Hematopoietic multipotent progenitor cell treated with erythropoietin and hydrocortisone succinate and interleukin-3 and kit ligand, for 8 days (in vitro differentiated cells): ENCODE data around the gene LDHA.
"Not testable (repeated sequence)": the region's sequence is repeated elsewhere in the genome, so short reads cannot be mapped to it uniquely, and the experiment has no call there.

Experiments
- DNase-seq: peaks from one replicate; pipeline ENCODE4 v3.0.0-alpha.2; 2015

Gene LDHA

DNA sequence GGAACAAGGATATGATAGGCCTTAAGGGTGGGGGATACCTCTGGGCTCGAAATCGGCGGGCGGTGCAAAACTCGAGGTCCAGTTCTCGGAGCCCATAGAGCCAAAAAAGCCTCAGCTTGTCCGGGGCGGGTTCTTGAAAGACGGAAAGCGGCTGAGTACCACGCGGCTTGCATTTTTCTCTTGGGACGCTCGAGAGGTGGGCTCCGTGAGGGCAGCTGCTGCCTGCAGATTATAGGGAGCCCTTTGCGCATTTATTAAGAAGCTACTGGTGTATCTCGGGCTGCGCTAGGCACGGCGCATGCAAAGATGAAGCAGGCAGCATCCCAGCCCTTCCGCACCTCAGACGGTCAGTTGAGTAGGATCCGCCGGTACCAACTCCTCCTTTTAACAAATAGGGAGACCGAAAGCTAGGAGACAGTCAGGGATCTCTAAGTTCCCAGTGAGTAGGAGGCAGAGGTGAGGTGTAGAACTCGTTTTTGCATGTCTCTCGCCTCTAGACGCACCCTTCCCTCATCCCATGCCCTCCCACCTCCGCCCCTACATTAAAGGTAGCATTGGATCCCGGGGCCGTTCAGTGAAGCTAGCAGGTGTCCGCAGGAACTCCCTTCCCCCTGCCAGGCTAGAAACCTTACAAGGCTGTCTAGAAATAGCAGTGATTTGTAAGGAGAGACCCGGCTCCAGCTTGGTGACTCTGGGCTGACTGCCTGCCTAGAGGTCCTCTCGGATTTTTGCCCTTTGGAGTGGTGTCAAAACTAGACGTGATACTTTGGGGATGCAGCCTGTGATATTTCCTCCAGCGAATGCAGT, 768 bp downstream of the LDHA start:
- peak; percentile 37 for DNase-seq

DNA sequence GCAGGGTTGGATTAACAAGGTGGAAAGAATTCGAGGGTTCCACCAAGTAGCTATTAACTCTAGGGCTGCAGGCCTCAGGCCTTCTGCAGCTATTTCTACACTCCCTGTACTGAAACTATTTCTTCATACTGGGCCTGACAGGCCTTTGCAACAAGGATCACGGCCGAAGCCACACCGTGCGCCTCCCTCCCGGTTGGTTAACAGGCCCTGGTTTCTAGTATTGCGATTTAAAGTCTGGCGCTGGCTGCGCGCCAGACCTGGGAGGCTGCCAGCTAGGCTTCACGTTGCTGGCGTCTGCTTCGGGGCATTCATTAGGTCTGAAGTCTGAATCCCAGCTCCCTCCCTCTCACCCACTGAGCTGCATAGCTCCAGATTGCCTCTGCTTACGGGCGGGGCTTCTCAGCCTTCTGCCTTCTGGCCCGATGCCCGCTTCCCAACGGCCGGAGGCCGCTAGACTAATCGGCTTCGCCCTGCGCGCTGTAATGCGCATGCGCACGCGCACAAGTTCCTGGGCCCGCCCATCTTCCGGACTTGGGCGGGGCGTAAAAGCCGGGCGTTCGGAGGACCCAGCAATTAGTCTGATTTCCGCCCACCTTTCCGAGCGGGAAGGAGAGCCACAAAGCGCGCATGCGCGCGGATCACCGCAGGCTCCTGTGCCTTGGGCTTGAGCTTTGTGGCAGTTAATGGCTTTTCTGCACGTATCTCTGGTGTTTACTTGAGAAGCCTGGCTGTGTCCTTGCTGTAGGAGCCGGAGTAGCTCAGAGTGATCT, 1.6 kb downstream of the LDHA start:
- peak; percentile 99 for DNase-seq

DNA sequence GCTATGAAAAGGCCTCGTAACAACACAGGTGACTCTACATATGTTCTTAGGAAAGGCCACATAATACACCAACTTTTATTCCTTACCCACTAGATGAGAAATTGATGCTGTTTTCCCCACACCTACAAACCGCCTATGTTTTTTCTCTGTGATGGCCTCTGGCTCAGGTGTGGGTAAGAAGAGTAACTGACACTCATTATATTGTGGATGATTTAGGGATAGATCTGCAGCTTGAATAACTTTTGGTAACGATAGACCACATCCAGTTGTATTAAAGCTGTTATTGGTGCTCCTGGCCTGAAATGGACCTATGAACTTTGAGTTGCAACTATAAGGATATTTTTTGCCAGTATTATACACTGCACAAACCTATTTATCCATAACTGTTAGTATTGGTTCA, 3.6 kb downstream of the LDHA start:
- no peak for DNase-seq

DNA sequence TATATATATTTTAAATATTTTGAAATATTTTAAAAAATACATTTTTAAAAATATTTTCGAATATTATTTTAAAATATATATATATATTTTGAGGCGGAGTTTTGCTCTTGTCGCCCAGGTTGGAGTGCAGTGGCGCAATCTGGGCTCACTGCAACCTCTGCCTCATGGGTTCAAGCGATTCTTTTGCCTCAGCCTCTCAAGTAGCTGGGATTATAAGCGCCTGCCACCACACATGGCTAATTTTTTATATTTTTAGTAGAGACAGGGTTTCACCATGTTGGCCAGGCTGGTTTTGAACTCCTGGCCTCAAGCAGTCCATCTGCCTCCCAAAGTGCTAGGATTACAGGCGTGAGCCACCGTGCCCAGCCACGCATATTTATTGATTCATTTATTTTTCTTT, 6.7 kb downstream of the LDHA start:
- DNase-seq, result not testable (repeated sequence)

DNA sequence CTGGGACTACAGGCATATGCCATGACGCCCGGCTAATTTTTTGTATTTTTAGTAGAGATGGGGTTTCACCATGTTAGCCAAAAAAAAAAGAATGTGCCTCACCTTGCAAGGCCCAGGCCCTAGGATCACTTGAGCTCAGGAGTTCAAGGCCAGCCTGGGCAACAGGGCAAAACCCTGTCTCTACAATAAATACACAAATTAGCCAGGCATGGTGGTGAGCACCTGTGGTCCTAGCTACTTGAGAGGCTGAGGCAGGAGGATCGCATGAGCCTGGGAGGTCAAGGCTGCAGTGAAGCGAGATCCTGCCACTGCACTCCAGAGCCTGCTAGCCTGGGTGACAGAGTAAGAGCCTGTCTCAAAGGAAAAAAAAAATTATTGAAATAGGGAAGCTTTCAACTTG, 9.7 kb downstream of the LDHA start:
- no peak for DNase-seq

DNA sequence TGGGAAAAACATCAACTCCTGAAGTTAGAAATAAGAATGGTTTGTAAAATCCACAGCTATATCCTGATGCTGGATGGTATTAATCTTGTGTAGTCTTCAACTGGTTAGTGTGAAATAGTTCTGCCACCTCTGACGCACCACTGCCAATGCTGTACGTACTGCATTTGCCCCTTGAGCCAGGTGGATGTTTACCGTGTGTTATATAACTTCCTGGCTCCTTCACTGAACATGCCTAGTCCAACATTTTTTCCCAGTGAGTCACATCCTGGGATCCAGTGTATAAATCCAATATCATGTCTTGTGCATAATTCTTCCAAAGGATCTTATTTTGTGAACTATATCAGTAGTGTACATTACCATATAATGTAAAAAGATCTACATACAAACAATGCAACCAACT, 13.0 kb downstream of the LDHA start:
- DNase-seq, result not testable (repeated sequence)

DNA sequence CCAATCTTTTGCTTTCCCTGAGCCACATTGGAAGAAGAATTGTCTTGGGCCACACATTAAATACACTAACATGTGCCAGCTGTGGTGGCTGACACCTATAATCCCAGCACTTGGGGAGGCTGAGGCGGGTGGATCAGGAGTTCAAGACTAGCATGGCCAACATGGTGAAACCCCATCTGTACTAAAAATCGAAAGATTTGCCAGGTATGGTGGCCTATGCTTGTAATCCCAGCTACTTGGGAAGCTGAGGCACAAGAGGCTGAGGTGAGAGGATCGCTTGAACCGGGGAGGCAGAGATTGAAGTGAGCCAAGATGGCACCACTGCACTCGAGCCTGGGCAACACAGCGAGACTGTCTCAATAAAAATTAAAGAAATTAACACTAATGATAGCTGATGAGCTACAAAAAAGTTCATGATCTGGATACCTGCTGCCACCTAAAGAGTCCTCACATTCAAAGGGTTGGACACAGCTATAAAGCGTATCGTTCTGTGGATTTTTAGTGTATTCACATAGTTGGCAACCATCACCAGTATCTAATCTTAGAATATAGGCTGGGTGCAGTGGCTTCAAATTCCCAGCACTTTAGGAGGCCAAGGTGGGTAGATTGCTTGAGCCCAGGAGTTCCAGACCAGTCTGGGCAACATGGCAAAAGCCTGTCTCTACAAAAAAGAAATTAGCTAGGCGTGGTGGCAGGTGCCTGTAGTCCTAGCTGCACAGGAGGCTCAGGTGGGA, 14.4 kb downstream of the LDHA start:
- DNase-seq, result no peak

DNA sequence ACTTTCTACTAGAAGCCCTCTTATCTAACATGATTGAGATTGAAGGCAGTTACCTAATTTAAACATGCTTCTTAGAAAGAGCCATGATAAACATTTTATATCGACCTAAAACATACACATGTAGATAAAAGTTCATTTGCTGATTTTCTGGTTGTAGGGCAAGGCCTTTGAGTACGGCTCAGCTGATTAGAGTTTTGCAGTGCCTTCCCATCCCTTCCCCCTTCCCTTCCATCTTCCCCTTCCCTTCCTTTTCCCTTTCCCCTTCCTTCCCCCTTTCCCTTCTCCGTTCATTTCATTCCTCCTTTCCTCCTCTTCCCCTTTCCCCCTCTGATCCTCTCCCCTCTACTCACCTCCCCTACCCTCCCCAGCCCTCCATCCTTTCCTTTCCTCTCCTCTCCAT, 22.1 kb downstream of the LDHA start:
- DNase-seq, result no peak

DNA sequence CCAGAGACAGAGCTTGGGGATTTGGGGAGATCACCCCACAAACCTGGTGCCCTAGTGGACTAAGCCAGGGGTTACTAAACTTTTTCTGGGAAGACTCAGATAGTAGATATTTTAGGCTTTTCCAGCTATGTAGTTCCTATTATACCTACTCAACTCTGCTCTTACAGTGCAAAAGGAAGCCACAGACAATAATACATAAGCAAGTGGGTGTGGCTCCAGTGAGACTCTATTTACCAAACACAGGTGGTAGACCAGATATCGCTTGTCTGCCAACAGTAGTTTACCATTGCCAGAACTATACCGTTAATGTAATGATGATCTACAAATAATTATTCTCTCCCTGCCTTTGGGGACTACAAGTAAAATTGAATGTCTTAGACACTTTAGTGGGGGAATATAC, 24.7 kb downstream of the LDHA start:
- peak; percentile 48 for DNase-seq

DNA sequence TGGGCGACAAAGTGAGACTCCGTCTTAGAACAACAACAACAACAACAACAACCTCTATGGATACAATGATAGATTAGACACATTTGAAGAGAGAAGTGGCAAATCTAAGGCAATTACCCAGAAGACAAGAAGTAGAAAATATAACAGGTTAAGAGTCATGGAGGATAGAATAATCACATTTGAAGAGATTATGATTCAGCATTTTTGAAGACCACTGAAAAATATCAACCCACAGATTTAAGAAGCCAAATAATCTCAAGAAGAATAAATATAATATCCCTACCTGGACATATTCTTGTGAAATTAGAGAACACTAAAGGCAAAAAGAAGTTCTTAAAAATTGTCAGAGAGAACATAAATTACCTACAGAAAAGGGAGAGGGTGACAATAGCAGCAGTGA, 25.7 kb downstream of the LDHA start:
- DNase-seq, result no peak

DNA sequence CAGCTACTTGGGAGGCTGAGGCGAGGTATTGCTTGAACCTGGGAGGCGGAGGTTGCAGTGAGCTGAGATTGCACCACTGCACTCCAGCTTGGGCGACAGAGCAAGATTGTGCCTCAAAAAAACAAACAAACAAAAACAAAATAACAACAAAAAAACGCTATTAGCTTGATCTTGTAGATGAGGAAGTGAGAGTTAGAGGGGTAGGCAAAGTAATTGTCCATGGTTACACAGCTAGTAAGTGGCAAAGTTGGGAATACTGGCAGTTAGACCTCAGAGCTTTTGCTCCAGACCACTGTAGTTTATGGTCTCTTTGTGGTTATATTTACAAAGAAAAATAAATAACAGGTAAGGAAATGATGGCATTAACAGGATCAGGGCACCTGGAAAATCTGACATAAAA, 32.9 kb downstream of the LDHA start:
- no peak for DNase-seq

DNA sequence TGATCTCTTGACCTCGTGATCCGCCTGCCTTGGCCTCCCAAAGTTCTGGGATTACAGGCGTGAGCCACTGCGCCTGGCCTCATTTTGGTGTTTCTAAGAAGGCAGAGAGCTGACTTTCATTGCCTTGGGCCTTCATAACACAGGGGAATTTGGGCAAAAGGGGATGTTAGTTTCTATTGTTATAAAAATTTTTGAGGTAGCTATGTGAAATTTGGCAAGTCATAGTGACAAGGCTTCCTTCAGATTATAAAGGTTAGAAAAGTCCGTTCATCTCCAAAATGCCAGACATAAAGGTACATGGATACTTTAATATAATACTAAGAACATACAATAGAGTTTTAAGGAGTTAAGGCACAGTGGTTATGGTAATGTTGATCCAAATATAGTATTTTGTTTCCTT, 35.0 kb downstream of the LDHA start:
- DNase-seq, result no peak

DNA sequence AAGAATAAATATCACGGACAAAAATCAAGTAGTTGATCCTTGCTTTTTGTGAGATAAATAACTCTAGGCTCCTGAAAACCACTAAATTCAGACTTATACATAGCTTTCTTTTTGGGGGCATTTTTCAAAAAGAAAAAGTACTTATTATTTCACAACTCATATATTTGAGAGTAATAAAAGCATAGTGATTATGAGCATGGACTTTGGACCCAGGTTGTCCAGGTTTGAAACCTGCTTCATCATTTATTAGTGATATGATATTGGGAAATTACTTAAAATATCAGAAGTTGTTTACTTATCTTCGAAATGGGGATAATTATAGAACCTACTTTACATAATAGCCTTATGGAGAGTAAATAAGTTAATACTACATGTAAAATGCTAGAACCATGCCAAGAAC, 44.3 kb downstream of the LDHA start:
- no peak for DNase-seq

DNA sequence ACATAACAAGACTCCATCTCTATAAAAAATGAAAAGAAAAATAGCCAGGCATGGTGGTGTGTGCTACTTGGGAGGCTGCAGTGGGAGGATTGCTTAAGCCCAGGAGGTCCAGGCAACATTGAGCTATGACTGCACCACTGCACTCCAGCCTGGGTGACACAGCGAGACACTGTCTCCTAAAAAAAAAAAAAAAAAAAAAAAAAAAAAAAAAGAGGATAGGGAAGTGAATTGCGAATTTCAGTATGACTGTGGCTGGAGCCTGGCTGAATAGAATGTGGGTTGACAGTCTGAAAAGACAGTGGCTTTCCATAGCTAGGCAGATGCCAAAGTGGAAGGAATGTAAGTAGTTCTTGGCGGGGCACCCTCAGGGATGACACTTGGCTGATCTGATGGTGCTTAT, 54.9 kb downstream of the LDHA start:
- no peak for DNase-seq

DNA sequence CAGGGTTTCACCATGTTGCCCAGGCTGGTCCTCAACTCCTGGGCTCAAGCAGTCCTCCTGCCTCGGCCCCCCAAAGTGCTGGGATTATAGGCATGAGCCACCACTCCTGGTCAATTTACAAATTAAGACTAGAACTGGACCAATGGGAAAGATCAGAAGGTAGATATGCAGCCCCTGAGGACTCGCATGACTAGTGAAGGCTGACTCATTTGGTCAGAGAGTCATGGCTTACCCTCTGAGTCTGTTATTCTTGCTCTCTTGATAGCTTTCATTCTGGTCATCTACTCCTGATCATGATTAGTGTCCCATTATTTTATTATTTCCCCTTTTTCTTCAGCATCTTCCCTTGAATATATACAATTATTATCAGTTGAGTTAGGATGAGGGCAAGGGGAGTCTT, 58.6 kb downstream of the LDHA start:
- DNase-seq, result no peak

DNA sequence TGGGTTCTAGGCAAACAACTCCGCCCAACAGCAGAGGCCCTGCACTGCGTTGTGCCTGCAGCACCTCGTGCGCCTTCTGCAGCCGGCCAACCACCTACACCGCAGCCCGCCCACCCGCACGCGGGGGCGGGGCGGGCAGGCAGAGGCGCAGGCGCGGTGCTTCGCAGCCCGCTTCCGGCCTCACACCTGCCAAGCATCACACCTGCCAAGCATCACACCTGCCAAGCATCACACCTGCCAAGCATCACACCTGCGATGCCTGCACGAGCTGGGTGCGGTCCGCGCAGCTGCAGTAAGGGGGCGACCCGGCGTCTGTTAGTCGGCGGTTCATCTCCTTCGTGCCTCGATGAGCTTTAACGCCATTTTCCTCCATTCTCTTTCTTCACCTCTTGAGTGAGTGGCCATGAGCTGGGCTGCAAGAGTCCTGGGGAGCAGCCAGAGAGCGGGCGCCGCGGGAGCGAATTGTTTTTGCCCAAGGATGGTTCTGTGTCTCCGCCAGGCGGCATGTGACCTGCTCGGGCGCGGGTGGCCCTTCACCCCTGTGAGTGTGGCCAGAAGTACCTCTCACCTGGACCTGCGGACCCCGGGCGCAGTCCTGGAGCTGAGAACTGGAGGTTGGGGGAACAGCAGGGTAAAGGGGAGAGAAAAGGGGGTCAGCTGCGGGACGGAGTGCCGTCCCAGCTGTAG, 61.5 kb downstream of the LDHA start, which contains the start of gene LDHAL6A:
Gene LDHAL6A (plus strand): TSS at position 171 of the 687 bp plus-strand sequence. CDS start 825 bp downstream, outside the sequence.
- DNase-seq, result no peak

DNA sequence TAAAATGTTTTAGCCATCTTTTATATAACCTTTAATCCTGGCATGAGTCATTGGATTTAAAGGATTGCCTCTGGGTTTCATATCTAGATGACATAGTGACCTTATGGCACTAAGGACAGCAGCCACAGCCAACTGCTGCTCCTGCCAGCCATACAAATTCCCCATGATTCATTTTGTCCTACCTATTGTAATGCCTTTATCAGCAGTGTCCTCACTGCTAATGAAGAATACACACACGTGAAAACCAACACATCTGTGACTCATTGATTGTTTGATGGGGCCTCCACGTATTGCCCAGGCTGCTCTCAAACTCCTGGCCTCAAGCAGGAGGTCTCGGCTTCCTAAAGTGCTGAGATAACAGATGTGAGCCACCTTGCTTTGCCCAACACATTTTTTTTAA, 63.1 kb downstream of the LDHA start:
- peak; percentile 16 for DNase-seq
